ENCODE data around the gene ALG12. TPM values are rescaled to one million over a fixed set of nuclear protein-coding genes. Genes with fewer than 3 reads are reported as not detected.
"Not testable (repeated sequence)": the region's sequence is repeated elsewhere in the genome, so short reads cannot be mapped to it uniquely, and the experiment has no call there.

Gene ALG12
- total RNA-seq, 1 donor from 2014 or later: 23.2 TPM

GRCh38 chr22:49855251-49855911 lies 62.9 kb downstream of the ALG12 start:
- H3K36me3 Mint-ChIP-seq (ENCODE audit: low read depth, unreplicated experiment): peaks cover 13% of the 10 kb centered on the region
- no peaks in the 10 kb centered on the region for H3K9me3 Mint-ChIP-seq (ENCODE audit: unreplicated experiment)
- peaks cover 22% of the 10 kb centered on the region for H3K4me1 Mint-ChIP-seq (ENCODE audit: unreplicated experiment)
- H3K27me3 Mint-ChIP-seq (ENCODE audit: unreplicated experiment): peaks cover 23% of the 10 kb centered on the region
- H3K4me3 Mint-ChIP-seq (ENCODE audit: unreplicated experiment): peak overlapping the region; percentile 97
- no peak for TF ChIP-seq CTCF (IDR thresholded peaks at IDR 0.05; ENCODE audit: unreplicated experiment)
- H3K27ac Mint-ChIP-seq (ENCODE audit: unreplicated experiment): peak overlapping the region; percentile 6
- no peak for DNase-seq (ENCODE audit: low spot score)

GRCh38 chr22:49853981-49854831 lies 64.0 kb downstream of the ALG12 start:
- DNase-seq (ENCODE audit: low spot score): peak; percentile 35
- H3K27ac Mint-ChIP-seq (ENCODE audit: unreplicated experiment): peak overlapping the region; percentile 86
- peaks cover 22% of the 10 kb centered on the region for H3K4me1 Mint-ChIP-seq (ENCODE audit: unreplicated experiment)
- peak overlapping the region; percentile 97 for H3K4me3 Mint-ChIP-seq (ENCODE audit: unreplicated experiment)
- H3K36me3 Mint-ChIP-seq (ENCODE audit: low read depth, unreplicated experiment): peaks cover 13% of the 10 kb centered on the region
- H3K9me3 Mint-ChIP-seq (ENCODE audit: unreplicated experiment): no peaks in the 10 kb centered on the region
- no peak for TF ChIP-seq CTCF (IDR thresholded peaks at IDR 0.05; ENCODE audit: unreplicated experiment)
- H3K27me3 Mint-ChIP-seq (ENCODE audit: unreplicated experiment): peaks cover 23% of the 10 kb centered on the region

GRCh38 chr22:49852898-49853894 lies 65.0 kb downstream of the ALG12 start, which contains the start of gene ZBED4:
ZBED4 (plus strand) TSS chr22:49853844; CDS start chr22:49883663, 29,819 bp downstream.
- Mint-ChIP-seq H3K4me1 (ENCODE audit: unreplicated experiment) (peaks cover 18% of the 10 kb centered on the region), H3K36me3 (ENCODE audit: low read depth, unreplicated experiment) (peaks cover 8% of the 10 kb centered on the region), H3K4me3 (ENCODE audit: unreplicated experiment) (peak within 1 kb of the TSS; percentile 97), H3K9me3 (ENCODE audit: unreplicated experiment) (no peaks in the 10 kb centered on the region), H3K27me3 (ENCODE audit: unreplicated experiment) (peaks cover 24% of the 10 kb centered on the region), H3K27ac (ENCODE audit: unreplicated experiment) (peak within 1 kb of the TSS; percentile 86)
- TF ChIP-seq CTCF (IDR thresholded peaks at IDR 0.05; ENCODE audit: unreplicated experiment): no peak
- peak; percentile 100 for DNase-seq (ENCODE audit: low spot score)

GRCh38 chr22:49852568-49852897 lies 65.7 kb downstream of the ALG12 start:
- Mint-ChIP-seq H3K4me3 (ENCODE audit: unreplicated experiment) (peak overlapping the region; percentile 69), H3K4me1 (ENCODE audit: unreplicated experiment) (peaks cover 18% of the 10 kb centered on the region), H3K27me3 (ENCODE audit: unreplicated experiment) (peaks cover 30% of the 10 kb centered on the region)
- DNase-seq (ENCODE audit: low spot score); H3K36me3 Mint-ChIP-seq (ENCODE audit: low read depth, unreplicated experiment); H3K9me3 Mint-ChIP-seq (ENCODE audit: unreplicated experiment); H3K27ac Mint-ChIP-seq (ENCODE audit: unreplicated experiment): not testable (repeated sequence)
